GM12878 (cell line): Measurements from ENCODE around the gene FSTL1. TPM values are rescaled to one million over a fixed set of nuclear protein-coding genes. Genes with fewer than 3 reads are reported as not detected.

Experiments used
- ATAC-seq: fragments of 200-7000 bp; cut with Tn5 transposase; 3 replicates; pipeline ENCODE4 v1.9.1; 2020; ENCODE audit warnings: mild to moderate bottlenecking, moderate library complexity
- BruUV-seq: library from RNA; stranded (reverse); fragments of 400-500 nt; replicated peaks from 2 replicates; lab custom pipeline; 2021; lab: Mats Ljungman, UMichigan
- CTCF ChIA-PET: fragments of 300-600 bp; sonication (Branson Sonifier 250); formaldehyde crosslinking; extraction: SDS; loops from one replicate; lab custom pipeline; 2021; ENCODE audit warnings: inconsistent platforms; lab: Yijun Ruan, JAX
- POLR2A ChIA-PET: fragments of 350-600 bp; formaldehyde crosslinking; extraction: SDS; loops from one replicate; lab custom pipeline; 2021; ENCODE audit warnings: inconsistent platforms; lab: Charles Lee
- RAD21 ChIA-PET: fragments of 300-600 bp; sonication (Branson Sonifier 250); formaldehyde crosslinking; loops from one replicate; lab custom pipeline; 2023; ENCODE audit warnings: antibody characterized with exemption; ENCODE audit not compliant: unreplicated experiment; lab: Charles Lee
- SMC1A ChIA-PET: fragments of 300-600 bp; sonication (Branson Sonifier 250); formaldehyde crosslinking; loops from one replicate; lab custom pipeline; 2023; ENCODE audit not compliant: unreplicated experiment, uncharacterized antibody; lab: Charles Lee
- DNase-seq: peaks from one replicate; pipeline ENCODE4 v3.0.0-alpha.2; 2011; ENCODE audit warnings: low read depth, low spot score
- FAIRE-seq: peaks from 3 replicates; lab custom pipeline; 2011; peaks lifted over from hg19 to GRCh38; lab: Jason Lieb, UNC
- H2AFZ ChIP-seq: 2 replicates; pipeline ENCODE4 v1.6.0; 2011; ENCODE audit warnings: low read depth, low read length, control low read depth; ENCODE audit not compliant: control insufficient read depth
- H3K27ac ChIP-seq: 2 replicates; pipeline ENCODE4 v1.5.1; 2011; ENCODE audit warnings: control low read depth; ENCODE audit not compliant: control insufficient read depth, insufficient read depth
- H3K27me3 ChIP-seq, 2 experiments: replicated peaks in 1 of 2; 2 replicates each; pipeline versions ENCODE4 v1.6.0 to v1.6.1; 2011; ENCODE audit warnings: low read length in 1 of 2; ENCODE audit not compliant: control insufficient read depth in 2 of 2, insufficient read depth in 2 of 2
- H3K36me3 ChIP-seq, 2 experiments: 2 replicates each; pipeline ENCODE4 v1.5.1; 2011; ENCODE audit warnings: low read length in 1 of 2; ENCODE audit not compliant: control insufficient read depth in 2 of 2, insufficient read depth in 2 of 2
- H3K4me1 ChIP-seq: 2 replicates; pipeline ENCODE4 v1.6.1; 2011; ENCODE audit warnings: mild to moderate bottlenecking, low read length, moderate library complexity, mixed read lengths; ENCODE audit not compliant: control insufficient read depth, insufficient read depth
- H3K4me2 ChIP-seq: 2 replicates; pipeline ENCODE4 v1.6.0; 2011; ENCODE audit warnings: control low read depth; ENCODE audit not compliant: control insufficient read depth, insufficient read depth
- H3K4me3 ChIP-seq: fragments of 200-600 bp; sonication (generic); 2 replicates; pipeline ENCODE4 v1.5.1; 2016
- H3K79me2 ChIP-seq: 2 replicates; pipeline ENCODE4 v1.6.0; 2011; ENCODE audit warnings: low read length; ENCODE audit not compliant: control insufficient read depth, insufficient read depth
- H3K9ac ChIP-seq: 2 replicates; pipeline ENCODE4 v1.8.0; 2011; ENCODE audit warnings: low read length, control low read depth, mixed read lengths; ENCODE audit not compliant: control insufficient read depth, insufficient read depth
- H3K9me3 ChIP-seq: replicated peaks from 3 replicates; pipeline ENCODE4 v1.5.1; 2011; ENCODE audit warnings: mild to moderate bottlenecking, low read length; ENCODE audit not compliant: control insufficient read depth, insufficient read depth
- H4K20me1 ChIP-seq: 2 replicates; pipeline ENCODE4 v1.6.0; 2011; ENCODE audit not compliant: control insufficient read depth, insufficient read depth
- BACH1 ChIP-seq: fragments of 450-650 bp; IDR thresholded peaks from 2 replicates; pipeline ENCODE4 v1.6.1; 2017; ENCODE audit warnings: mild to moderate bottlenecking, borderline replicate concordance
- BRCA1 ChIP-seq: IDR thresholded peaks from 2 replicates; pipeline ENCODE4 v1.6.1; 2011; ENCODE audit warnings: low read depth, low read length, improper control_type of control experiment
- CHD2 ChIP-seq: IDR thresholded peaks from 2 replicates; pipeline ENCODE4 v1.6.1; 2011; ENCODE audit warnings: low read depth, low read length, improper control_type of control experiment, borderline replicate concordance
- CREM ChIP-seq: IDR thresholded peaks from 2 replicates; pipeline ENCODE4 v1.6.1; 2014; ENCODE audit warnings: antibody characterized with exemption, low read depth
- EED ChIP-seq: sonication (generic); IDR thresholded peaks from 2 replicates; pipeline ENCODE4 v1.6.1; 2016; ENCODE audit warnings: antibody characterized with exemption, low read depth
- HDGF ChIP-seq: fragments of 450-650 bp; IDR thresholded peaks from 2 replicates; pipeline ENCODE4 v1.6.1; 2016; ENCODE audit warnings: antibody characterized with exemption
- NFXL1 ChIP-seq: fragments of 450-650 bp; IDR thresholded peaks from 2 replicates; pipeline ENCODE4 v1.6.1; 2017; ENCODE audit warnings: antibody characterized with exemption, mild to moderate bottlenecking, borderline replicate concordance
- RAD21 ChIP-seq: IDR thresholded peaks from 2 replicates; pipeline ENCODE4 v1.6.1; 2011; ENCODE audit warnings: mild to moderate bottlenecking, low read depth, low read length, moderate library complexity; ENCODE audit not compliant: insufficient read depth
- SUPT20H ChIP-seq: IDR thresholded peaks from 2 replicates; pipeline ENCODE4 v1.6.1; 2011; ENCODE audit warnings: low read depth, mild to moderate bottlenecking, low read length, moderate library complexity, borderline replicate concordance; ENCODE audit not compliant: control insufficient read depth
- YY1 ChIP-seq: IDR thresholded peaks from 2 replicates; pipeline ENCODE4 v1.6.1; 2011; ENCODE audit warnings: low read depth, mild to moderate bottlenecking, low read length
- ZNF274 ChIP-seq: IDR thresholded peaks from one replicate; pipeline ENCODE4 v1.8.0; 2011; ENCODE audit not compliant: insufficient read length, insufficient read depth
- WGBS: methylation state at CpG from one replicate; pipeline ENCODE4 v1.1.6; 2016; ENCODE audit warnings: low lambda C conversion rate; ENCODE audit not compliant: insufficient replicate concordance, insufficient coverage; ENCODE audit errors: missing lambda C conversion rate; 5-methylcytosine and 5-hydroxymethylcytosine counted together
- in situ Hi-C: fragments of 300-500 bp; cut with MboI; formaldehyde crosslinking; loops from 9 replicates; pipeline ENCODE4 v1.14.3; 2018; ENCODE audit warnings: mixed read lengths
- intact Hi-C: fragments of 100-400 bp; cut with micrococcal nuclease; formaldehyde crosslinking; loops from one replicate; pipeline ENCODE4 v1.14.2; 2022; ENCODE audit not compliant: unreplicated experiment
- polyA plus RNA-seq, 11 experiments: library from polyadenylated mRNA; depleted of rRNA in 4 of 11; unstranded in 6 of 11; stranded (reverse) in 5 of 11; fragments of >200 nt; fragmentation: Nextera tagmentation in 4 of 11; fragmentation: Illumina TruSeq in 1 of 11; extraction: Ambion mirVana in 4 of 11; extraction: Trizol in 1 of 11; gene quantifications; 1 replicate in 1 of 11; 2 replicates in 10 of 11; pipeline versions ENCODE4 v1.2.1 to v1.2.3, GENCODE V29; 2011 to 2016; ENCODE audit warnings: inconsistent platforms in 2 of 11, missing spikeins in 2 of 11, low read depth in 1 of 11
- total RNA-seq, 4 experiments: library from RNA; depleted of rRNA in 3 of 4; stranded (reverse); fragments of >200 nt in 3 of 4; fragmentation: Illumina TruSeq in 1 of 4; extraction: Trizol in 1 of 4; gene quantifications; 2 replicates each; pipeline versions ENCODE4 v1.2.1 to v1.2.3, GENCODE V29; 2013 to 2021
- TF ChIP-seq, protein P1 (sequence below): IDR thresholded peaks from 2 replicates; pipeline ENCODE4 v1.6.1; 2011; ENCODE audit warnings: low read depth, low read length, improper control_type of control experiment, borderline replicate concordance
- TF ChIP-seq, protein P2 (sequence below): fragments of 150-350 bp; IDR thresholded peaks from 2 replicates; pipeline ENCODE4 v1.6.1; 2014; ENCODE audit warnings: mild to moderate bottlenecking, low read depth, low read length
- TF ChIP-seq, protein P3 (sequence below): fragments of 450-650 bp; IDR thresholded peaks from 2 replicates; pipeline ENCODE4 v1.6.1; 2016; ENCODE audit warnings: mild to moderate bottlenecking
- TF ChIP-seq, protein P4 (sequence below): fragments of 450-650 bp; IDR thresholded peaks from 2 replicates; pipeline ENCODE4 v1.6.1; 2017; ENCODE audit warnings: borderline replicate concordance
- TF ChIP-seq, protein P5 (sequence below): IDR thresholded peaks from 2 replicates; pipeline ENCODE4 v1.6.1; 2011; ENCODE audit warnings: mild to moderate bottlenecking, low read depth, low read length, moderate library complexity; ENCODE audit not compliant: insufficient replicate concordance

The FSTL1 gene
- total and polyA plus RNA-seq, 10 of the 15 experiments (the other 5 are each of a cell fraction or from before 2014, with no cell fraction given): 0.06 to 1.7 (median 0.32) TPM; not detected in 4

DNA sequence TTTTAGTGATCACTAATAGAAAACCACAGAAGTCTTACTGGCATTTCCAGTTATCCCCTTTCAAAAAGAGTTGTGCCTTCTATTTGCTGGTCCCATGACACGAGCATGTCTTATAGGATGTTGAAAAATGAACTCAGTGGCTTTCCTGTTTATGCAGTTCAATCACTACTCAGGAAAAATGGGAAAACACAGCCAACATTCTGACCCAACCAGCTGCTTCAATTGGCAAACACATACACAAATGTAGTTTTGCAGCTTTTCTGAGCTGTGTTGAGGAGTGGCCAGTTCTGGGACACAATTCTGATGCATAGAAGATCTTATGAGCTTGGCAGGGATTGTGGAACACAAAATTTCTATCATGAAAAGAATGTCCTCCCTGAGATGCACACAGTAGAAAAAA lies 40.3 kb downstream of the FSTL1 start (continued):
- TF ChIP-seq, protein P1, sequence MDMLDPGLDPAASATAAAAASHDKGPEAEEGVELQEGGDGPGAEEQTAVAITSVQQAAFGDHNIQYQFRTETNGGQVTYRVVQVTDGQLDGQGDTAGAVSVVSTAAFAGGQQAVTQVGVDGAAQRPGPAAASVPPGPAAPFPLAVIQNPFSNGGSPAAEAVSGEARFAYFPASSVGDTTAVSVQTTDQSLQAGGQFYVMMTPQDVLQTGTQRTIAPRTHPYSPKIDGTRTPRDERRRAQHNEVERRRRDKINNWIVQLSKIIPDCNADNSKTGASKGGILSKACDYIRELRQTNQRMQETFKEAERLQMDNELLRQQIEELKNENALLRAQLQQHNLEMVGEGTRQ: no peak
- no peak for TF ChIP-seq CHD2
- TF ChIP-seq, protein P2, sequence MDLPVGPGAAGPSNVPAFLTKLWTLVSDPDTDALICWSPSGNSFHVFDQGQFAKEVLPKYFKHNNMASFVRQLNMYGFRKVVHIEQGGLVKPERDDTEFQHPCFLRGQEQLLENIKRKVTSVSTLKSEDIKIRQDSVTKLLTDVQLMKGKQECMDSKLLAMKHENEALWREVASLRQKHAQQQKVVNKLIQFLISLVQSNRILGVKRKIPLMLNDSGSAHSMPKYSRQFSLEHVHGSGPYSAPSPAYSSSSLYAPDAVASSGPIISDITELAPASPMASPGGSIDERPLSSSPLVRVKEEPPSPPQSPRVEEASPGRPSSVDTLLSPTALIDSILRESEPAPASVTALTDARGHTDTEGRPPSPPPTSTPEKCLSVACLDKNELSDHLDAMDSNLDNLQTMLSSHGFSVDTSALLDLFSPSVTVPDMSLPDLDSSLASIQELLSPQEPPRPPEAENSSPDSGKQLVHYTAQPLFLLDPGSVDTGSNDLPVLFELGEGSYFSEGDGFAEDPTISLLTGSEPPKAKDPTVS: no peak
- TF ChIP-seq, protein P3, sequence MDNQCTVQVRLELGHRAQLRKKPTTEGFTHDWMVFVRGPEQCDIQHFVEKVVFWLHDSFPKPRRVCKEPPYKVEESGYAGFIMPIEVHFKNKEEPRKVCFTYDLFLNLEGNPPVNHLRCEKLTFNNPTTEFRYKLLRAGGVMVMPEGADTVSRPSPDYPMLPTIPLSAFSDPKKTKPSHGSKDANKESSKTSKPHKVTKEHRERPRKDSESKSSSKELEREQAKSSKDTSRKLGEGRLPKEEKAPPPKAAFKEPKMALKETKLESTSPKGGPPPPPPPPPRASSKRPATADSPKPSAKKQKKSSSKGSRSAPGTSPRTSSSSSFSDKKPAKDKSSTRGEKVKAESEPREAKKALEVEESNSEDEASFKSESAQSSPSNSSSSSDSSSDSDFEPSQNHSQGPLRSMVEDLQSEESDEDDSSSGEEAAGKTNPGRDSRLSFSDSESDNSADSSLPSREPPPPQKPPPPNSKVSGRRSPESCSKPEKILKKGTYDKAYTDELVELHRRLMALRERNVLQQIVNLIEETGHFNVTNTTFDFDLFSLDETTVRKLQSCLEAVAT: no peak

DNA sequence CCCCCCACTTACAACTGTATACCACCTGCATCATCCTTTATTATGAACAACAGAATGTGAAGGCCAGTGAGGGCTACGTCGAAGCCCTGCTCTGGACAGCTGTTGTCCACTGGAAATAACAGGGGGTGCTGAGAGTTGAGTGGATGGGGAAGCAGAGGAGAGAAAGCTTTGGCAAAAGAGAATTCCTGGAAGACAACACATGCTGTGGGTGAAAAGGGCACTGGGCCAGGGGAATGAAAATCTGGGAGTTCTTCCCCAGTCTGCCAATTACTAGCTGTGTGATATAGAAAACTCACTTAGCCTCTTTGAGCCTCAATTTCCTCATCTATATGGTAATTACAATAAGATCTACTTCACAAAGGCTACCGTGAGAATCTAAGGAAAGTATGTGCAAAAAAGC lies 40.7 kb downstream of the FSTL1 start:
- Histone ChIP-seq H3K36me3 (no peaks in the 10 kb centered on the region), H2AFZ (no peak overlapping the region), H3K4me1 (no peaks in the 10 kb centered on the region), H3K27me3 (no peaks in the 10 kb centered on the region), H3K9ac (no peak overlapping the region), H3K79me2 (no peaks in the 10 kb centered on the region), H3K4me3 (no peak overlapping the region), H4K20me1 (no peaks in the 10 kb centered on the region), H3K9me3 (no peaks in the 10 kb centered on the region), H3K4me2 (no peak overlapping the region), H3K27ac (no peak overlapping the region)
- no peak for DNase-seq
- ChIA-PET SMC1A (interaction anchor here (0.9 to 2.0 kb wide), 2 partner anchors 8 to 158 kb away, joined by 3 to 5 read pairs; no protein-coding TSS in a partner anchor), POLR2A (interaction anchor here (1.9 kb wide), 1 partner anchor 8 kb away, joined by 4 read pairs; no protein-coding TSS in a partner anchor), CTCF (interaction anchor here (0.9 to 2.1 kb wide), 4 partner anchors 7 to 599 kb away, joined by 3 to 11 read pairs (median 3); no protein-coding TSS in a partner anchor), RAD21 (interaction anchor here (1.1 kb wide), 1 partner anchor 9 kb away, joined by 3 read pairs; no protein-coding TSS in a partner anchor)
- intact Hi-C loops: no loop called here
- in situ Hi-C loops: loop anchor here (5.0 to 10.0 kb wide), 2 partner anchors 168 to 515 kb away; no protein-coding TSS in a partner anchor
- WGBS: 59% methylated on average over 3 of the region's 3 CpGs
- no TSS peak for BruUV-seq
- FAIRE-seq: no peak
- ATAC-seq: no peak
- no peak for TF ChIP-seq ZNF274
- TF ChIP-seq RAD21: no peak
- TF ChIP-seq CREM: no peak
- TF ChIP-seq BRCA1: no peak
- no peak for TF ChIP-seq YY1
- TF ChIP-seq CHD2: no peak
- no peak for TF ChIP-seq SUPT20H
- no peak for TF ChIP-seq EED
- TF ChIP-seq, protein P4, sequence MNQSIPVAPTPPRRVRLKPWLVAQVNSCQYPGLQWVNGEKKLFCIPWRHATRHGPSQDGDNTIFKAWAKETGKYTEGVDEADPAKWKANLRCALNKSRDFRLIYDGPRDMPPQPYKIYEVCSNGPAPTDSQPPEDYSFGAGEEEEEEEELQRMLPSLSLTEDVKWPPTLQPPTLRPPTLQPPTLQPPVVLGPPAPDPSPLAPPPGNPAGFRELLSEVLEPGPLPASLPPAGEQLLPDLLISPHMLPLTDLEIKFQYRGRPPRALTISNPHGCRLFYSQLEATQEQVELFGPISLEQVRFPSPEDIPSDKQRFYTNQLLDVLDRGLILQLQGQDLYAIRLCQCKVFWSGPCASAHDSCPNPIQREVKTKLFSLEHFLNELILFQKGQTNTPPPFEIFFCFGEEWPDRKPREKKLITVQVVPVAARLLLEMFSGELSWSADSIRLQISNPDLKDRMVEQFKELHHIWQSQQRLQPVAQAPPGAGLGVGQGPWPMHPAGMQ: no peak
- no peak for TF ChIP-seq NFXL1
- TF ChIP-seq HDGF: no peak
- TF ChIP-seq, protein P5, sequence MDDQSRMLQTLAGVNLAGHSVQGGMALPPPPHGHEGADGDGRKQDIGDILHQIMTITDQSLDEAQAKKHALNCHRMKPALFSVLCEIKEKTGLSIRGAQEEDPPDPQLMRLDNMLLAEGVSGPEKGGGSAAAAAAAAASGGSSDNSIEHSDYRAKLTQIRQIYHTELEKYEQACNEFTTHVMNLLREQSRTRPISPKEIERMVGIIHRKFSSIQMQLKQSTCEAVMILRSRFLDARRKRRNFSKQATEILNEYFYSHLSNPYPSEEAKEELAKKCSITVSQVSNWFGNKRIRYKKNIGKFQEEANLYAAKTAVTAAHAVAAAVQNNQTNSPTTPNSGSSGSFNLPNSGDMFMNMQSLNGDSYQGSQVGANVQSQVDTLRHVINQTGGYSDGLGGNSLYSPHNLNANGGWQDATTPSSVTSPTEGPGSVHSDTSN: no peak
- TF ChIP-seq BACH1: no peak
